Peyer's patch (tissue), 4 donors: ENCODE results near the gene FRMD4A.

Source experiments
- POLR2A ChIP-seq, 2 donors: fragments of 450-650 bp; IDR thresholded peaks; one replicate each; pipeline ENCODE4 v1.5.1; 2017; ENCODE audit warnings: antibody characterized with exemption in 2 of 2, mild to moderate bottlenecking in 2 of 2, moderate library complexity in 2 of 2
- TF ChIP-seq, protein P1 (sequence below), 6 experiments: fragments of 450-650 bp in 4 of 6; fragments of 200-600 bp in 2 of 6; sonication (generic) in 1 of 6; IDR thresholded peaks; one replicate each; pipeline ENCODE4 v1.5.1; 2017 to 2019; ENCODE audit warnings: antibody characterized with exemption in 6 of 6, mild to moderate bottlenecking in 3 of 6, moderate library complexity in 1 of 6

DNA sequence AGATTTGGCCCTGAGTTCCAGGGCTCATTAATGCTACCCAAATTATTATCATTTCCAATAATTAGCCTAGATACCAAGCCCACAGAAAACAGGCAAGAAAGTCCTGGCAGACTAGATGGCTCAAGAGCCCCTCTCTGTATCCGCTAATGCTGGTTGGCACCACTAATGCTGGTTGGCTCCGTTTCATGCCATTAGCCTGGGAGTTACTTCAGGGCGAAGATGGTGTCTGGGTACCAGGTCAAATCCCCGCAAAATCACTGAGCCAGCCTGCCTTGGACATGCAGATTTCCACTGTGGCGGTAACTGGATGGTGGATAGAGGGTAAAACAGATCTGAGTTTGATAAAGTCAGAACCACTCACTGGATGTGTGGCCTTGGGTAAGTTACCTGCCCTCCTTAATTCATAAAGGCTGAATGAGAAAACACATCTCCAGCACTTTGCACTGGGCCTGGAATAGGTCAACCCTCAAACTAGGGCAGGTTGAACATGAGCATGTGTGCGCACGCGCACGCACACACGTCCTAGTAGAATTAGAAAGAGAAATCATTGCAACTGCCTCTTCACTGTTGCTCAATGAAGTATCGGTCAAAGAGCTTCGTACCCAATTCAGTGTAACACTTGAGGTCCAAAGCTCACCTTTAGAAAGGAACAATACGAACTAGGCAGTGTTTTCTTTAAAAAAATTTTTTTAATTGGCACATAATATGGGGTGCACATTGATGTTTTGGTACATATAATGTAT lies 652.5 kb downstream of the FRMD4A start:
- TF ChIP-seq, protein P1, sequence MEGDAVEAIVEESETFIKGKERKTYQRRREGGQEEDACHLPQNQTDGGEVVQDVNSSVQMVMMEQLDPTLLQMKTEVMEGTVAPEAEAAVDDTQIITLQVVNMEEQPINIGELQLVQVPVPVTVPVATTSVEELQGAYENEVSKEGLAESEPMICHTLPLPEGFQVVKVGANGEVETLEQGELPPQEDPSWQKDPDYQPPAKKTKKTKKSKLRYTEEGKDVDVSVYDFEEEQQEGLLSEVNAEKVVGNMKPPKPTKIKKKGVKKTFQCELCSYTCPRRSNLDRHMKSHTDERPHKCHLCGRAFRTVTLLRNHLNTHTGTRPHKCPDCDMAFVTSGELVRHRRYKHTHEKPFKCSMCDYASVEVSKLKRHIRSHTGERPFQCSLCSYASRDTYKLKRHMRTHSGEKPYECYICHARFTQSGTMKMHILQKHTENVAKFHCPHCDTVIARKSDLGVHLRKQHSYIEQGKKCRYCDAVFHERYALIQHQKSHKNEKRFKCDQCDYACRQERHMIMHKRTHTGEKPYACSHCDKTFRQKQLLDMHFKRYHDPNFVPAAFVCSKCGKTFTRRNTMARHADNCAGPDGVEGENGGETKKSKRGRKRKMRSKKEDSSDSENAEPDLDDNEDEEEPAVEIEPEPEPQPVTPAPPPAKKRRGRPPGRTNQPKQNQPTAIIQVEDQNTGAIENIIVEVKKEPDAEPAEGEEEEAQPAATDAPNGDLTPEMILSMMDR (IDR thresholded peaks at IDR 0.05) = no peak
- no peak for TF ChIP-seq POLR2A (IDR thresholded peaks at IDR 0.05)
